Trophoblast cell (in vitro differentiated cells and primary cell): Measurements from ENCODE around the gene MAP7D2.

Experiments used
- DNase-seq, 2 donors: peaks; one replicate each; pipeline ENCODE4 v3.0.0-alpha.2; 2016
- H2AFZ ChIP-seq: 2 replicates; pipeline ENCODE4 v1.6.1; 2013; ENCODE audit warnings: low read length, moderate library complexity, mild to moderate bottlenecking; ENCODE audit not compliant: insufficient read depth, poor library complexity
- H2AK5ac ChIP-seq: 2 replicates; pipeline ENCODE4 v1.6.1; 2013; ENCODE audit warnings: mild to moderate bottlenecking, low read length
- H2BK120ac ChIP-seq: 2 replicates; pipeline ENCODE4 v1.6.1; 2013; ENCODE audit warnings: low read length, mild to moderate bottlenecking, moderate library complexity; ENCODE audit not compliant: insufficient read depth, poor library complexity
- H2BK12ac ChIP-seq: 2 replicates; pipeline ENCODE4 v1.6.1; 2013; ENCODE audit warnings: mild to moderate bottlenecking, low read length, moderate library complexity
- H2BK5ac ChIP-seq: 2 replicates; pipeline ENCODE4 v1.6.1; 2013; ENCODE audit warnings: low read length, low read depth, moderate library complexity, mild to moderate bottlenecking; ENCODE audit not compliant: poor library complexity
- H3K14ac ChIP-seq: 2 replicates; pipeline ENCODE4 v1.6.1; 2013; ENCODE audit warnings: mild to moderate bottlenecking, low read length
- H3K18ac ChIP-seq: 2 replicates; pipeline ENCODE4 v1.6.1; 2013; ENCODE audit warnings: mild to moderate bottlenecking, low read length
- H3K23ac ChIP-seq: 2 replicates; pipeline ENCODE4 v1.6.1; 2013; ENCODE audit warnings: low read length
- H3K27ac ChIP-seq: 2 replicates; pipeline ENCODE4 v1.5.1; 2013; ENCODE audit warnings: low read depth, mild to moderate bottlenecking, inconsistent platforms, low read length, moderate library complexity
- H3K27me3 ChIP-seq: 2 replicates; pipeline ENCODE4 v1.6.1; 2013; ENCODE audit warnings: inconsistent platforms, mild to moderate bottlenecking, low read length, moderate library complexity; ENCODE audit not compliant: insufficient read depth
- H3K36me3 ChIP-seq, 2 experiments: 1 replicate in 1 of 2; 2 replicates in 1 of 2; pipeline ENCODE4 v1.6.1; 2013; ENCODE audit warnings: low read length in 2 of 2, mild to moderate bottlenecking in 2 of 2, moderate library complexity in 1 of 2; ENCODE audit not compliant: insufficient read depth in 2 of 2, control insufficient read depth in 1 of 2
- H3K4ac ChIP-seq: 2 replicates; pipeline ENCODE4 v1.6.1; 2013; ENCODE audit warnings: low read depth, mild to moderate bottlenecking, low read length, moderate library complexity
- H3K4me1 ChIP-seq, 2 experiments: 1 replicate in 1 of 2; 2 replicates in 1 of 2; pipeline ENCODE4 v1.6.1; 2013; ENCODE audit warnings: low read length in 2 of 2, mild to moderate bottlenecking in 2 of 2, moderate library complexity in 1 of 2; ENCODE audit not compliant: insufficient read depth in 2 of 2, control insufficient read depth in 1 of 2
- H3K4me2 ChIP-seq: 2 replicates; pipeline ENCODE4 v1.6.1; 2013; ENCODE audit warnings: inconsistent platforms, mild to moderate bottlenecking, low read length, moderate library complexity
- H3K4me3 ChIP-seq: 2 replicates; pipeline ENCODE4 v1.5.1; 2013; ENCODE audit warnings: mild to moderate bottlenecking, low read depth, low read length, inconsistent platforms
- H3K79me1 ChIP-seq: one replicate; pipeline ENCODE4 v1.6.1; 2013; ENCODE audit warnings: low read length
- H3K79me2 ChIP-seq: 2 replicates; pipeline ENCODE4 v1.6.1; 2013; ENCODE audit warnings: low read length, mild to moderate bottlenecking; ENCODE audit not compliant: control insufficient read depth, insufficient read depth, poor library complexity
- H3K9ac ChIP-seq: 2 replicates; pipeline ENCODE4 v1.6.1; 2013; ENCODE audit warnings: mild to moderate bottlenecking, low read length
- H3K9me3 ChIP-seq: 2 replicates; pipeline ENCODE4 v1.6.1; 2013; ENCODE audit warnings: low read depth, mild to moderate bottlenecking, control low read depth, inconsistent platforms, low read length; ENCODE audit not compliant: insufficient read depth
- H4K12ac ChIP-seq: 2 replicates; pipeline ENCODE4 v1.6.1; 2013; ENCODE audit warnings: low read depth, mild to moderate bottlenecking, low read length, moderate library complexity
- H4K8ac ChIP-seq: 2 replicates; pipeline ENCODE4 v1.6.1; 2013; ENCODE audit warnings: low read depth, mild to moderate bottlenecking, low read length, moderate library complexity
- H4K91ac ChIP-seq: one replicate; pipeline ENCODE4 v1.6.1; 2013; ENCODE audit warnings: low read depth, mild to moderate bottlenecking, low read length, moderate library complexity
- WGBS: extraction: QIAGEN DNeasy Blood & Tissue Kit; methylation state at CpG from one replicate; pipeline ENCODE4 v1.1.7; 2013; ENCODE audit warnings: missing lambda C conversion rate; ENCODE audit not compliant: insufficient read length, insufficient coverage; ENCODE audit errors: extremely low coverage; 5-methylcytosine and 5-hydroxymethylcytosine counted together

The MAP7D2 gene

GRCh38 chrX:20101934-20102581, 14.6 kb downstream of the MAP7D2 start:
- no peaks in the 10 kb centered on the region for H3K9me3 ChIP-seq
- no peaks in the 10 kb centered on the region for H3K4me1 ChIP-seq
- no peak overlapping the region for H3K23ac ChIP-seq
- H2BK5ac ChIP-seq, result no peak overlapping the region
- H3K18ac ChIP-seq, result no peak overlapping the region
- no peaks in the 10 kb centered on the region for H3K79me1 ChIP-seq
- H3K79me2 ChIP-seq, result no peaks in the 10 kb centered on the region
- no peak overlapping the region for H4K91ac ChIP-seq
- H3K9ac ChIP-seq, result no peak overlapping the region
- no peak overlapping the region for H2BK120ac ChIP-seq
- H4K12ac ChIP-seq, result no peak overlapping the region
- no peak overlapping the region for H3K14ac ChIP-seq
- H4K8ac ChIP-seq, result no peak overlapping the region
- H3K4ac ChIP-seq, result no peak overlapping the region
- H2AK5ac ChIP-seq, result no peak overlapping the region
- no peak overlapping the region for H3K4me2 ChIP-seq
- no CpG with 5 or more reads among the region's 2 CpGs for WGBS
- no peak overlapping the region for H2BK12ac ChIP-seq
- DNase-seq, result no peak
- H3K27ac ChIP-seq, result no peak overlapping the region
- no peak overlapping the region for H3K4me3 ChIP-seq
- no peak overlapping the region for H2AFZ ChIP-seq
- no peaks in the 10 kb centered on the region for H3K27me3 ChIP-seq
- H3K36me3 ChIP-seq, result no peaks in the 10 kb centered on the region

DNA sequence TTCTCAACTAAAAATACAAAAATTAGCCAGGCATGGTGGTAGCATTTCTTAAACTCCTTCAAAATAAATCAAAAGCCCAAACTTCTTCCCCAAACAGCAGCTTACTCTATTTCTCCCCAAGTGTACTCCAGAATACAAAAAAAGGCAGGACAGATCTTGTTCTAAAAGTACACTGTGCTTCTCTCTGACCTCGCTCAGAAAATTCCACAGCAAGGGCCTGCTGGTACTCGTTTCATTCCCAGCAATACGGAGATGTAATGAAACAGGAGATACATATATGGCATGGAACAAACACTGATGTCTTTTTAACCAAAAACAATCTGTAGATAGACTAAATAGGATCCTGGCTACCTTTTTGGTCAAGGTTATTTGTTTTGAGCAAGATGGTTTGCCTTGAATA, 25.2 kb downstream of the MAP7D2 start:
- no peak overlapping the region for H2BK12ac ChIP-seq
- H3K14ac ChIP-seq, result no peak overlapping the region
- no peak overlapping the region for H2BK120ac ChIP-seq
- no peak overlapping the region for H3K4me3 ChIP-seq
- peak in 1 of 2 donors; percentile 34 for DNase-seq
- no peak overlapping the region for H2BK5ac ChIP-seq
- H3K79me2 ChIP-seq, result no peaks in the 10 kb centered on the region
- H3K18ac ChIP-seq, result no peak overlapping the region
- H3K9me3 ChIP-seq, result no peaks in the 10 kb centered on the region
- no peak overlapping the region for H4K12ac ChIP-seq
- no peak overlapping the region for H2AK5ac ChIP-seq
- H3K4ac ChIP-seq, result no peak overlapping the region
- H4K8ac ChIP-seq, result no peak overlapping the region
- no peak overlapping the region for H3K27ac ChIP-seq
- no CpG with 5 or more reads among the region's 3 CpGs for WGBS
- no peak overlapping the region for H4K91ac ChIP-seq
- no peak overlapping the region for H3K23ac ChIP-seq
- H2AFZ ChIP-seq, result no peak overlapping the region
- no peak overlapping the region for H3K9ac ChIP-seq
- H3K4me1 ChIP-seq, result no peaks in the 10 kb centered on the region
- H3K27me3 ChIP-seq, result no peaks in the 10 kb centered on the region
- H3K4me2 ChIP-seq, result no peak overlapping the region
- H3K36me3 ChIP-seq, result no peaks in the 10 kb centered on the region
- H3K79me1 ChIP-seq, result no peaks in the 10 kb centered on the region

- no peaks in the 10 kb centered on the region for H3K4me1 ChIP-seq
- no peaks in the 10 kb centered on the region for H3K27me3 ChIP-seq
- no peak overlapping the region for H2AFZ ChIP-seq
- H3K14ac ChIP-seq, result no peak overlapping the region
- H2BK12ac ChIP-seq, result no peak overlapping the region
- no peaks in the 10 kb centered on the region for H3K79me1 ChIP-seq
- no peak overlapping the region for H3K4me3 ChIP-seq
- no peak overlapping the region for H4K91ac ChIP-seq
- no peak overlapping the region for H4K8ac ChIP-seq
- H3K79me2 ChIP-seq, result no peaks in the 10 kb centered on the region
- no peak overlapping the region for H3K9ac ChIP-seq
- DNase-seq, result no peak
- no peaks in the 10 kb centered on the region for H3K9me3 ChIP-seq
- WGBS, result no CpG with 5 or more reads among the region's 6 CpGs
- H3K4ac ChIP-seq, result no peak overlapping the region
- no peak overlapping the region for H3K23ac ChIP-seq
- no peak overlapping the region for H3K27ac ChIP-seq
- H4K12ac ChIP-seq, result no peak overlapping the region
- no peak overlapping the region for H3K4me2 ChIP-seq
- no peak overlapping the region for H2AK5ac ChIP-seq
- H2BK5ac ChIP-seq, result no peak overlapping the region
- H3K18ac ChIP-seq, result no peak overlapping the region
- H2BK120ac ChIP-seq, result no peak overlapping the region
- no peaks in the 10 kb centered on the region for H3K36me3 ChIP-seq
Measured at GRCh38 chrX:20089845-20090244, 26.9 kb downstream of the MAP7D2 start.

GRCh38 chrX:20080277-20080676, 36.4 kb downstream of the MAP7D2 start:
- H3K18ac ChIP-seq, result no peak overlapping the region
- H2AK5ac ChIP-seq, result no peak overlapping the region
- no peak overlapping the region for H3K23ac ChIP-seq
- H3K4me2 ChIP-seq, result no peak overlapping the region
- no CpG with 5 or more reads among the region's 1 CpG for WGBS
- H4K8ac ChIP-seq, result no peak overlapping the region
- no peaks in the 10 kb centered on the region for H3K79me1 ChIP-seq
- H2BK12ac ChIP-seq, result no peak overlapping the region
- H4K12ac ChIP-seq, result no peak overlapping the region
- no peak overlapping the region for H3K27ac ChIP-seq
- no peaks in the 10 kb centered on the region for H3K4me1 ChIP-seq
- no peak overlapping the region for H4K91ac ChIP-seq
- H3K79me2 ChIP-seq, result no peaks in the 10 kb centered on the region
- no peak overlapping the region for H3K14ac ChIP-seq
- no peak overlapping the region for H2AFZ ChIP-seq
- H3K9me3 ChIP-seq, result no peaks in the 10 kb centered on the region
- no peak overlapping the region for H2BK5ac ChIP-seq
- H3K4ac ChIP-seq, result no peak overlapping the region
- no peak for DNase-seq
- H3K36me3 ChIP-seq, result no peaks in the 10 kb centered on the region
- no peak overlapping the region for H3K4me3 ChIP-seq
- H2BK120ac ChIP-seq, result no peak overlapping the region
- H3K27me3 ChIP-seq, result no peaks in the 10 kb centered on the region
- H3K9ac ChIP-seq, result no peak overlapping the region
